Fibroblast of lung (primary cell): ENCODE data around the gene SHANK3. TPM values are rescaled to one million over a fixed set of nuclear protein-coding genes. Genes with fewer than 3 reads are reported as not detected.

Experiments used
- DNase-seq, 2 donors: peaks; one replicate each; pipeline versions ENCODE4 v3.0.0 to v3.0.0-alpha.2; 2010; ENCODE audit warnings: low read depth in 2 of 2
- H2AFZ ChIP-seq: 2 replicates; pipeline ENCODE4 v1.5.1; 2012; ENCODE audit warnings: low read length, control low read depth, inconsistent platforms
- H3K27ac ChIP-seq: 2 replicates; pipeline ENCODE4 v1.5.1; 2011; ENCODE audit warnings: low read length, control low read depth; ENCODE audit not compliant: insufficient read depth
- H3K27me3 ChIP-seq: 2 replicates; pipeline ENCODE4 v1.5.1; 2011; ENCODE audit warnings: mild to moderate bottlenecking, low read length; ENCODE audit not compliant: control insufficient read depth, insufficient read depth
- H3K36me3 ChIP-seq: 2 replicates; pipeline ENCODE4 v1.5.1; 2011; ENCODE audit warnings: low read length; ENCODE audit not compliant: control insufficient read depth, insufficient read depth
- H3K4me1 ChIP-seq: 2 replicates; pipeline ENCODE4 v1.5.1; 2011; ENCODE audit warnings: low read length; ENCODE audit not compliant: control insufficient read depth, insufficient read depth; ENCODE audit errors: extremely low read depth
- H3K4me2 ChIP-seq: 2 replicates; pipeline ENCODE4 v1.5.1; 2011; ENCODE audit warnings: low read length, control low read depth; ENCODE audit not compliant: insufficient read depth; ENCODE audit errors: extremely low read depth
- H3K4me3 ChIP-seq, 4 experiments: fragments of 200-600 bp in 1 of 4; sonication (generic) in 1 of 4; replicated peaks in 1 of 4; 2 replicates each; pipeline ENCODE4 v1.5.1; 2011 to 2016; ENCODE audit warnings: low read length in 4 of 4, low read depth in 3 of 4, mild to moderate bottlenecking in 3 of 4, control low read depth in 2 of 4, inconsistent platforms in 1 of 4, mixed read lengths in 1 of 4; ENCODE audit not compliant: insufficient read depth in 1 of 4; ENCODE audit errors: control extremely low read depth in 1 of 4
- H3K79me2 ChIP-seq: 2 replicates; pipeline ENCODE4 v1.5.1; 2012; ENCODE audit warnings: mild to moderate bottlenecking, low read length, inconsistent platforms; ENCODE audit not compliant: control insufficient read depth, insufficient read depth
- H3K9ac ChIP-seq: 2 replicates; pipeline ENCODE4 v1.5.1; 2011; ENCODE audit warnings: mild to moderate bottlenecking, low read length, control low read depth; ENCODE audit not compliant: insufficient read depth
- H3K9me3 ChIP-seq: 2 replicates; pipeline ENCODE4 v1.5.1; 2012; ENCODE audit warnings: low read depth, low read length; ENCODE audit not compliant: control insufficient read depth, insufficient read depth
- H4K20me1 ChIP-seq: 2 replicates; pipeline ENCODE4 v1.5.1; 2011; ENCODE audit warnings: low read length; ENCODE audit not compliant: control insufficient read depth, insufficient read depth; ENCODE audit errors: extremely low read depth
- CTCF ChIP-seq, 2 donors: IDR thresholded peaks in 1 of 2; conservative IDR thresholded peaks in 1 of 2; 1 replicate in 1 of 2; 2 replicates in 1 of 2; pipeline ENCODE4 v1.5.1; 2011 to 2012; ENCODE audit warnings: low read length in 2 of 2, control low read depth in 1 of 2, inconsistent platforms in 1 of 2, low read depth in 1 of 2, mild to moderate bottlenecking in 1 of 2
- EZH2 ChIP-seq: IDR thresholded peaks from 2 replicates; pipeline ENCODE4 v1.5.1; 2012; ENCODE audit warnings: low read length, control low read depth, mild to moderate bottlenecking; ENCODE audit errors: missing control alignments
- polyA plus RNA-seq, 2 donors: library from polyadenylated mRNA; depleted of rRNA in 1 of 2; stranded (reverse) in 1 of 2; unstranded in 1 of 2; fragments of >200 nt; gene quantifications; 2 replicates each; pipeline ENCODE4 v1.2.1, GENCODE V29; 2011 to 2012; ENCODE audit warnings: missing spikeins in 1 of 2
- total RNA-seq: library from RNA; depleted of rRNA; stranded (reverse); fragments of >200 nt; gene quantifications from 2 replicates; pipeline ENCODE4 v1.2.1, GENCODE V29; 2014

SHANK3 gene
- total and polyA plus RNA-seq, 2 donors (not counting 1 experiment from before 2014, with no cell fraction given), result 0.17 to 0.33 TPM

GRCh38 chr22:50683994-50684371 lies 11.4 kb downstream of the SHANK3 start:
- no peak for DNase-seq
- Histone ChIP-seq H2AFZ (no peak overlapping the region), H3K9ac (no peak overlapping the region), H3K27me3 (no peaks in the 10 kb centered on the region), H3K4me2 (no peak overlapping the region), H3K4me3 (no peak overlapping the region), H3K36me3 (no peaks in the 10 kb centered on the region), H3K9me3 (no peaks in the 10 kb centered on the region), H3K4me1 (no peaks in the 10 kb centered on the region), H3K79me2 (no peaks in the 10 kb centered on the region), H4K20me1 (no peaks in the 10 kb centered on the region), H3K27ac (no peak overlapping the region)
- no peak for TF ChIP-seq EZH2
- no peak for TF ChIP-seq CTCF (conservative IDR thresholded peaks at IDR 0.05 in 1 of 2, IDR thresholded peaks at IDR 0.05 in 1 of 2; ENCODE audit: low read depth in 1 of 2, low read length in 2 of 2)

DNA sequence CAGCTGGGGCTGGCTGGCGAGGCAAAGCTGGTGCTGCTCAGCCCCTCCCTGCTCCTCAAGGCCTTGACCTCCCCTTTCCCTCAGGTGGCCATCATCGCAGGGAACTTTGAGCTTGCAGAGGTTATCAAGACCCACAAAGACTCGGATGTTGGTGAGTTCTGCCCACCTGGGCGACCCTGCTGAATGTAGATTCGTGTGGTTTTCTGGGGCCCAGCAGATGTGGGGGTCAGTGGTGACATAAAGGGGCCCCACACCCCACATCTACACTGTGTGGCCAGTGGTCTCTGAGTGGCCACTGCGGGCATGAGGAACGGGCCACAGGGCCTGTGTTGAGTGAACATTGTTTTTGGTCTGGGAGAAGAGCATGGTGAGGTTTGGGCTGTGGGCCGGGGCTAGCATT lies 11.9 kb downstream of the SHANK3 start:
- Histone ChIP-seq H3K36me3 (no peaks in the 10 kb centered on the region), H4K20me1 (no peaks in the 10 kb centered on the region), H2AFZ (no peak overlapping the region), H3K9me3 (no peaks in the 10 kb centered on the region), H3K27ac (no peak overlapping the region), H3K4me2 (no peak overlapping the region), H3K4me3 (no peak overlapping the region), H3K27me3 (no peaks in the 10 kb centered on the region), H3K9ac (no peak overlapping the region), H3K4me1 (no peaks in the 10 kb centered on the region), H3K79me2 (no peaks in the 10 kb centered on the region)
- TF ChIP-seq EZH2, result no peak
- TF ChIP-seq CTCF (conservative IDR thresholded peaks at IDR 0.05 in 1 of 2, IDR thresholded peaks at IDR 0.05 in 1 of 2; ENCODE audit: low read depth in 1 of 2, low read length in 2 of 2), result no peak
- DNase-seq, result no peak

GRCh38 chr22:50684986-50685385 lies 12.4 kb downstream of the SHANK3 start:
- Histone ChIP-seq H3K4me3 (no peak overlapping the region), H3K4me2 (no peak overlapping the region), H3K9ac (no peak overlapping the region), H3K79me2 (no peaks in the 10 kb centered on the region), H3K4me1 (no peaks in the 10 kb centered on the region), H3K27ac (no peak overlapping the region), H3K9me3 (no peaks in the 10 kb centered on the region), H2AFZ (no peak overlapping the region), H3K27me3 (no peaks in the 10 kb centered on the region), H3K36me3 (no peaks in the 10 kb centered on the region), H4K20me1 (no peaks in the 10 kb centered on the region)
- no peak for TF ChIP-seq EZH2
- no peak for TF ChIP-seq CTCF (conservative IDR thresholded peaks at IDR 0.05 in 1 of 2, IDR thresholded peaks at IDR 0.05 in 1 of 2; ENCODE audit: low read depth in 1 of 2, low read length in 2 of 2)
- DNase-seq, result peak; percentile 11 to 39
